Stimulated activated naive CD8-positive, alpha-beta T cell treated with anti-CD3 and anti-CD28 coated beads, Interleukin-15, Interleukin-2, amounts not matched to agents 100 ng/mL and 50 ng/mL, for 24 hours (primary cell): ENCODE measurements around the gene GPR55.
"Not testable (repeated sequence)": the region's sequence is repeated elsewhere in the genome, so short reads cannot be mapped to it uniquely, and the experiment has no call there.

Experiments used
- H3K27ac Mint-ChIP-seq: one replicate; pipeline ENCODE4 v1.8.0; 2021; ENCODE audit warnings: mild to moderate bottlenecking, mixed read lengths
- H3K27me3 Mint-ChIP-seq: one replicate; pipeline ENCODE4 v1.8.0; 2021; ENCODE audit warnings: mixed read lengths
- H3K36me3 Mint-ChIP-seq: one replicate; pipeline ENCODE4 v1.8.0; 2021; ENCODE audit warnings: low read depth, mixed read lengths
- H3K4me1 Mint-ChIP-seq: one replicate; pipeline ENCODE4 v1.8.0; 2021; ENCODE audit warnings: low read depth, mixed read lengths
- H3K4me3 Mint-ChIP-seq: one replicate; pipeline ENCODE4 v1.8.0; 2021; ENCODE audit warnings: mild to moderate bottlenecking, mixed read lengths
- H3K9me3 Mint-ChIP-seq: one replicate; pipeline ENCODE4 v1.8.0; 2021; ENCODE audit warnings: mixed read lengths

Gene GPR55

GRCh38 chr2:230942920-230943896 is 18.2 kb upstream of the GPR55 start:
- Mint-ChIP-seq H3K4me1 (peaks cover 49% of the 10 kb centered on the region), H3K27me3 (peaks cover 10% of the 10 kb centered on the region), H3K36me3 (no peaks in the 10 kb centered on the region), H3K9me3 (no peaks in the 10 kb centered on the region), H3K27ac (peak overlapping the region; percentile 67), H3K4me3 (peak overlapping the region; percentile 74)

DNA sequence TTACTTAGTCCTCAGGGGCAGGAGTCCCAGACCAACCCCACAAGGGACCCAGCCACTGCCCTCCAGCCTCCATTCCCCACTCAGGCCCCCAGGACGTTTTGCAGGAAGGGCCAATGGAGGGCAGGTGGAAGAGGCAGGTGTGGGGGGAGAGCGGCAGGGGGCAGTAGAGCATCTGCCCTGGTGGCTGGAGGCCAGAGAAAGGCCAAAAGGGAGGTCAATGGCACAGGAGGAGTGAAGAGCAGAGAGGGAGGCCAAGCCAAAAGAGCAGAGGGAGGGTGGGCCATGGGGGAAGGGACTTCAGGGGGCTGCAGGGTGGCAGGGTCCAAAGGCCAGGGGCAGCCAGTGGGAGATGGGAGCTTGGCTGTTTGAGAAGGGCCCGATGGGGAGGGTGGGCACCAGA is 17.3 kb upstream of the GPR55 start:
- peaks cover 10% of the 10 kb centered on the region for H3K27me3 Mint-ChIP-seq
- no peaks in the 10 kb centered on the region for H3K9me3 Mint-ChIP-seq
- H3K4me3 Mint-ChIP-seq = no peak overlapping the region
- H3K36me3 Mint-ChIP-seq = no peaks in the 10 kb centered on the region
- peaks cover 42% of the 10 kb centered on the region for H3K4me1 Mint-ChIP-seq
- H3K27ac Mint-ChIP-seq = no peak overlapping the region

- H3K27me3 Mint-ChIP-seq = peaks cover 10% of the 10 kb centered on the region
- no peaks in the 10 kb centered on the region for H3K9me3 Mint-ChIP-seq
- H3K27ac Mint-ChIP-seq = no peak overlapping the region
- H3K4me3 Mint-ChIP-seq = no peak overlapping the region
- H3K36me3 Mint-ChIP-seq = no peaks in the 10 kb centered on the region
- peaks cover 36% of the 10 kb centered on the region for H3K4me1 Mint-ChIP-seq
These were observed 16.4 kb upstream of the GPR55 start for GRCh38 chr2:230941202-230942180.

DNA sequence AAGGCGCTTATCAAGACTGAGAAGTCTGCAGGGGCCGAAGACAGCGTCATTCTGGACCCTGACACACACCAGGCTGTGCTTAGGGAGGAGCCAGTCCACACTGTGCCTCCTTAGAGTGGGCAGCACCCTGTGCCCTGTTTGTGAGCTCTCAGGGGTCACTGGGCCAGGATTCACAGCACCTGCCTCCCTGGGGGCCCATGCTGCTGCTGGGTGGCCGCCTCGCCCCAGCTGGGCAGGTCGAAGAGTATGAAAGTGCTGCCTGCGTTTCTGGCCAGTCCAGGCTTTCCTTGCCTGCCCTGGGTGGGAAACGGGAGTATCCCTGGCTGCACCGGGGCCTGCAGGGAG is 15.4 kb upstream of the GPR55 start:
- no peak overlapping the region for H3K27ac Mint-ChIP-seq
- peaks cover 6% of the 10 kb centered on the region for H3K9me3 Mint-ChIP-seq
- peaks cover 7% of the 10 kb centered on the region for H3K36me3 Mint-ChIP-seq
- peaks cover 16% of the 10 kb centered on the region for H3K27me3 Mint-ChIP-seq
- peaks cover 26% of the 10 kb centered on the region for H3K4me1 Mint-ChIP-seq
- no peak overlapping the region for H3K4me3 Mint-ChIP-seq

GRCh38 chr2:230939691-230940470 is 14.8 kb upstream of the GPR55 start:
- H3K9me3 Mint-ChIP-seq = peaks cover 8% of the 10 kb centered on the region
- no peak overlapping the region for H3K27ac Mint-ChIP-seq
- H3K36me3 Mint-ChIP-seq = peaks cover 8% of the 10 kb centered on the region
- H3K4me3 Mint-ChIP-seq = no peak overlapping the region
- peaks cover 18% of the 10 kb centered on the region for H3K27me3 Mint-ChIP-seq
- H3K4me1 Mint-ChIP-seq = peaks cover 23% of the 10 kb centered on the region

DNA sequence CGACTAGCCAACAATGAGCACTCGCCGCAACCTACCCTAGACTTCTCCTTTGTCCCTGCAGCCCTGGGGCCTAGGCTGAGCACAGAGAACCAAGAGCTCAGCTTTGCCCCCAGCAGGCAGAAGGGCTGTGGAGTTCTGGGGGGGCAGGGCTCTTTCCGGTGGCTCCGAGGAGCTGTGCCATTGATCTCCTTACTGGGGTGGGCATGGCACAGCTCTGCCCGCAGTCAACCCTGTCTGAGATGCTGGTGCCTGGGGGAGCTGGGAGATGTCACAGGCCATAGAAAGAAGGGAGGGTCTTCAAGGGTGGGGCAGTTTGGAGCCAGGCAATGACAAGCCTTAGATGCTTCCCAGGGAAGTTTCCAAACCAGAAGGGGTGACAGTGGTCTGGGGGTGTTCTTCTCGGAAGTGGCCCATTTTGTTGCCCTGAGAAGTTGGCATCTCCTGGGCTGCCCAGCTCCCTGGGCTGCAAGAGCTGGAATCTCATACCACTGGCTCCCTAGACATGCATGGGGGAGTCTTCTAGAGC is 14.1 kb upstream of the GPR55 start:
- no peak overlapping the region for H3K27ac Mint-ChIP-seq
- peaks cover 8% of the 10 kb centered on the region for H3K9me3 Mint-ChIP-seq
- peaks cover 15% of the 10 kb centered on the region for H3K4me1 Mint-ChIP-seq

DNA sequence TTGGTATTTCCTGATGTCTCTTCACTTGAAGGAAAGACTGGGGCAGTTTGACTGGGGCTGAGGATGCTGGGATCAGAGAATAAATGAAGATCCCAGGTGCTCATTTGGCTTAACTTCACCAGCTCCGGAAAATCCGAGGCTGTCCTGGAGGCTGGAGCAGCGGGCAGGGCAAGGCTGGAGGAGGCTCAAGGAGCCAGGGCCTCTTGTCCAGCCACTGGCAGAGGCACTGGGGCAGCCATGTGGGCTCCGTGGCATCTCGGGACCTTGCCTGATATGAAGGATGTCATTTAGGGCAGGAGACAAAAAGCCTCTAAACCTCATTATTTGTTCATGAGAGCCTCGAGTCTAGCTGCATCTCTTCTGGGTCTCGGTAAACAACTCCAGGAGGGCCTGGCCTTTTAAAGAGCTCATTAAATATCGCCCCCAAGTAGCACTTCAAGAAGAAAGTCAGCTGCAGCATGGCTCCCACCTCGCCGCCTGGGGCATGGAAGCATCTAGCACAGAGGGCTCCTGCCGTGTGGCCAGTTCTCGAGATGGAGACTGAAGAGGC is 13.5 kb upstream of the GPR55 start:
- Mint-ChIP-seq H3K9me3 (peaks cover 8% of the 10 kb centered on the region), H3K27ac (no peak overlapping the region), H3K27me3 (peaks cover 16% of the 10 kb centered on the region), H3K4me1 (peaks cover 10% of the 10 kb centered on the region), H3K4me3 (no peak overlapping the region), H3K36me3 (peaks cover 8% of the 10 kb centered on the region)

More for the DNA sequence above, 14.1 kb upstream of the GPR55 start:
- Mint-ChIP-seq H3K4me3 (no peak overlapping the region), H3K36me3 (peaks cover 8% of the 10 kb centered on the region), H3K27me3 (peaks cover 18% of the 10 kb centered on the region)

- Mint-ChIP-seq H3K9me3 (peaks cover 8% of the 10 kb centered on the region), H3K27me3 (peaks cover 15% of the 10 kb centered on the region), H3K27ac (no peak overlapping the region), H3K4me1 (peaks cover 5% of the 10 kb centered on the region), H3K36me3 (peaks cover 8% of the 10 kb centered on the region), H3K4me3 (no peak overlapping the region)
These were observed 13.1 kb upstream of the GPR55 start for GRCh38 chr2:230938098-230938497.

- H3K4me1 Mint-ChIP-seq = peaks cover 5% of the 10 kb centered on the region
- peaks cover 8% of the 10 kb centered on the region for H3K9me3 Mint-ChIP-seq
- peaks cover 8% of the 10 kb centered on the region for H3K36me3 Mint-ChIP-seq
- no peak overlapping the region for H3K27ac Mint-ChIP-seq
- H3K4me3 Mint-ChIP-seq = no peak overlapping the region
- peaks cover 12% of the 10 kb centered on the region for H3K27me3 Mint-ChIP-seq
These were observed 12.3 kb upstream of the GPR55 start for GRCh38 chr2:230937362-230937761.

- not testable (repeated sequence) for H3K9me3 Mint-ChIP-seq, H3K4me3 Mint-ChIP-seq, H3K27ac Mint-ChIP-seq, H3K36me3 Mint-ChIP-seq, H3K4me1 Mint-ChIP-seq, H3K27me3 Mint-ChIP-seq
These were observed 11.2 kb upstream of the GPR55 start for GRCh38 chr2:230936243-230936642.

DNA sequence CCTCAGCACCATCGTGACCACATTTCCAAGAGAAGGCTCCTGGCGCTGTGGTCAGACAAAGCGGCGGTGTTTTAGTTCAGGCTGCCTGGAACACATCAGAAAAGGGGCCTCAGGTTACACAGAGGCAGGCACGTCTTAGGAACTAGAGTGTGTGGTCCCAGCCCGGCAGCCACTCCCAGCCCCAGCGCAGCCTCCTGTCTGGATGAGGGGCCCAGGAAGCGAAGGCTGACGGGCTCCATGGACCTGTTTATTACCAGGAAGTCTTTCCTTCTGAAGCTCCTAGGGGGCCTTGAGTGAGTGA is 10.0 kb upstream of the GPR55 start:
- peaks cover 8% of the 10 kb centered on the region for H3K36me3 Mint-ChIP-seq
- no peak overlapping the region for H3K27ac Mint-ChIP-seq
- H3K27me3 Mint-ChIP-seq = peaks cover 8% of the 10 kb centered on the region
- peaks cover 8% of the 10 kb centered on the region for H3K9me3 Mint-ChIP-seq
- H3K4me3 Mint-ChIP-seq = no peak overlapping the region
- peaks cover 7% of the 10 kb centered on the region for H3K4me1 Mint-ChIP-seq

DNA sequence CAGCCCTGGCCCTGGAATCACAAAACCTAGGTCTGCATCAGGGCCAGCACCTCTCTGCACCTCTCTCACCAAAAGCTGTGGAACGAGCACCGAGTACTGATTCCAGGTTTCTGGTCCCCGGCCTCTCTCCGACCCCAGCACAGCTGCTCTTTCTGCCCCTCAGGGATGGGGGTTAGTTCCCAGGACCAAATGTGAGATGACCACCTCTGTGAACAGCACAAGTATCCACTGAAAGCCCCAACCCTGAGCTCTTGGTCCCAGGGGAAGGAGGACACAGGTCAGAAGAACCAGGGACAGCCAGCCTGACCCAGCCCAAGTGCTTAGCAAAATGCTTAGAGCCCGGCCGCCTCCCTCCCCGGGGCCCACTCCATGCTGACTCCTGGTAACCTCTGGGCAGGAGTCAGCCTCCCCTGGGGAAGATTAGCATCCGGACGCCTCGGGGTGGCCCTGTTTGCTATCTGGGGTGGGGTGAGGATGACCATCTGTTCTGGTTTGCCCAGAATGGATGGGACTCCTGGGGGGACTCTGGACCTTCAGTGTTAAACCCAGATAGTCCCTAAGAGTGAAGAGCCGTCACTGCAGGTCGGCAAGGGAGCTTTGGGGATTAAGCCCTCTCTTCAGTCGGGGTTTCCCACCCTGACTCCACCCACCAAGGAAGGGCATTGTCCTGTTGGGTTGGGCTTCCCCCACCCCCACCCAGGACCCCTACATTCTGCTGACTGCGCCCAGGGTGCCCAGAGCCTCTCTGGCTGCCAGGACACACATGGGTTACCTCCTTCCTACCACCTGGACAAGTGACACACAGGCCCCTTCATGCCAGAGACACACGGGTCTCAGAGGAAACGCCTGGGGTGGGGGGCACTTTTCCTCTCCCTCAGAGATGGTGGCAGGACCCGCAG is 9.4 kb upstream of the GPR55 start:
- H3K4me1 Mint-ChIP-seq = peaks cover 7% of the 10 kb centered on the region
- peaks cover 8% of the 10 kb centered on the region for H3K36me3 Mint-ChIP-seq
- peaks cover 8% of the 10 kb centered on the region for H3K27me3 Mint-ChIP-seq
- peaks cover 8% of the 10 kb centered on the region for H3K9me3 Mint-ChIP-seq
- no peak overlapping the region for H3K27ac Mint-ChIP-seq
- H3K4me3 Mint-ChIP-seq = no peak overlapping the region

- peaks cover 7% of the 10 kb centered on the region for H3K4me1 Mint-ChIP-seq
- H3K36me3 Mint-ChIP-seq = peaks cover 8% of the 10 kb centered on the region
- H3K9me3 Mint-ChIP-seq = peaks cover 8% of the 10 kb centered on the region
- H3K4me3 Mint-ChIP-seq = no peak overlapping the region
- H3K27me3 Mint-ChIP-seq = peaks cover 8% of the 10 kb centered on the region
- no peak overlapping the region for H3K27ac Mint-ChIP-seq
These were observed 8.6 kb upstream of the GPR55 start for GRCh38 chr2:230933521-230934180.
